Endodermal cell (in vitro differentiated cells): ENCODE results near the gene KIAA0930. TPM values are rescaled to one million over a fixed set of nuclear protein-coding genes. Genes with fewer than 3 reads are reported as not detected.
A peak's percentile ranks its signal among the peaks of the same experiment; 100 is the strongest.

Source experiments
- DNase-seq: peaks from one replicate; pipeline ENCODE4 v3.0.0-alpha.2; 2017
- H3K27ac ChIP-seq: 2 replicates; pipeline ENCODE4 v1.5.1; 2013; ENCODE audit warnings: mild to moderate bottlenecking, low read depth, low read length, moderate library complexity
- H3K27me3 ChIP-seq: 2 replicates; pipeline ENCODE4 v1.6.1; 2013; ENCODE audit warnings: mild to moderate bottlenecking, low read length, moderate library complexity; ENCODE audit not compliant: insufficient read depth, control insufficient read depth, poor library complexity, severe bottlenecking
- H3K36me3 ChIP-seq: 2 replicates; pipeline ENCODE4 v1.7.0; 2013; ENCODE audit warnings: mild to moderate bottlenecking, low read length, moderate library complexity; ENCODE audit not compliant: control insufficient read depth, insufficient read depth
- H3K4me1 ChIP-seq: one replicate; pipeline ENCODE4 v1.7.0; 2013; ENCODE audit warnings: low read length; ENCODE audit not compliant: control insufficient read depth, insufficient read depth
- H3K4me3 ChIP-seq: 2 replicates; pipeline ENCODE4 v1.5.1; 2013; ENCODE audit warnings: mild to moderate bottlenecking, low read length, moderate library complexity
- H3K9ac ChIP-seq: 2 replicates; pipeline ENCODE4 v1.6.1; 2013; ENCODE audit warnings: mild to moderate bottlenecking, low read length, moderate library complexity; ENCODE audit not compliant: poor library complexity, severe bottlenecking; ENCODE audit errors: extremely low read depth
- H3K9me3 ChIP-seq: 2 replicates; pipeline ENCODE4 v1.6.1; 2013; ENCODE audit warnings: mild to moderate bottlenecking, low read length, moderate library complexity; ENCODE audit not compliant: control insufficient read depth
- H3K27ac Mint-ChIP-seq: 2 replicates; pipeline ENCODE4 v1.8.0; 2020; ENCODE audit warnings: mixed read lengths
- H3K27me3 Mint-ChIP-seq: 2 replicates; pipeline ENCODE4 v1.8.0; 2021; ENCODE audit warnings: mild to moderate bottlenecking, mixed read lengths; ENCODE audit not compliant: insufficient read depth
- H3K36me3 Mint-ChIP-seq: 2 replicates; pipeline ENCODE4 v1.8.0; 2020; ENCODE audit warnings: low read depth, mixed read lengths
- H3K4me1 Mint-ChIP-seq: 2 replicates; pipeline ENCODE4 v1.8.0; 2020; ENCODE audit warnings: mixed read lengths
- H3K4me3 Mint-ChIP-seq: 2 replicates; pipeline ENCODE4 v1.8.0; 2020; ENCODE audit warnings: mild to moderate bottlenecking, moderate library complexity, mixed read lengths
- H3K9me3 Mint-ChIP-seq: 2 replicates; pipeline ENCODE4 v1.8.0; 2020; ENCODE audit warnings: mild to moderate bottlenecking, mixed read lengths
- WGBS, 2 experiments: methylation state at CpG; one replicate each; pipeline versions ENCODE4 v1.1.5 to v1.1.7; 2013; ENCODE audit warnings: missing lambda C conversion rate in 2 of 2, mixed read lengths in 1 of 2; ENCODE audit not compliant: insufficient coverage in 1 of 2, insufficient read length in 1 of 2; 5-methylcytosine and 5-hydroxymethylcytosine counted together
- total RNA-seq, 2 donors: library from RNA; stranded (reverse); fragmentation: NEBNext Ultra II Directional in 1 of 2; extraction: Animal tissue kit (Norgen Biotek cat#: 25700) in 1 of 2; gene quantifications; 2 replicates in 1 of 2; 3 replicates in 1 of 2; pipeline ENCODE4 v1.2.1, GENCODE V29; 2021
- TF ChIP-seq, protein P1 (sequence below): fragments of 200-600 bp; sonication (generic); conservative IDR thresholded peaks from 2 replicates; pipeline ENCODE4 v1.5.0; 2021; ENCODE audit warnings: antibody characterized with exemption, mild to moderate bottlenecking

The KIAA0930 gene
- total RNA-seq, 2 donors from 2014 or later = 36.2 to 47.8 TPM

DNA sequence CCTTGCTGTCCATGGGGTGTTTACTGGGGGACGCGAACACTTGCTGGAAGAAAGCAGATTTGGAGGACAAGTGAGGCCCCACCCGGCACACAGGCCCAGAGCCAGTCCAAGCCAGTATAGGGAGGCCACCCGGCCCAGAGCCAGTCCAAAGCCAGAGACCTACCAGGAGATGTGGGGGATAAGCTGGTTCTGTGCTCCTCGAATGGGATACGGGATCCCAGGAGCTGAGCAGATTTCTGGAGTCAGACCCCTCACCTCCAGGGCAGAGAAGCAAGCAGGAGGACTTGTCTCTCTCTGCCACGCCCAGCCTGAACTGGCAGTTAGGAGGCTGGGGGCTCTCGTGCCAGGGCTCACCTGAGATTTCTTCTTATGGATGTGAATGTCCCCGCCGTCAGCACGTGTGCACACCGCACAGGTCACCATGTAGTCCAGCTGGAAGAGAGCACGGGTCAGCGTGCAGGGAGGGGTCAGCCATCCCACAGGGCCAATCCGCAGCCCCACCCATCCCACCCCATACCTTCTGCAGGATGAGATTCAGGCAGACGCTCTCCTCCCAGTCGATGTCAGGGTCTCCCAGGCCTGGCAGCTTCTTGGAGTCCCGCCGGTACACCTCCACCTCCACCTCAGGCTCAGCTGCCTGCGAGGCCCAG is 35.3 kb downstream of the KIAA0930 start:
- peaks cover 7% of the 10 kb centered on the region for H3K36me3 Mint-ChIP-seq
- DNase-seq = peak; percentile 40
- Histone ChIP-seq H3K9me3 (no peaks in the 10 kb centered on the region), H3K4me1 (peaks cover 18% of the 10 kb centered on the region), H3K4me3 (no peak overlapping the region), H3K27me3 (no peaks in the 10 kb centered on the region), H3K36me3 (peaks cover 6% of the 10 kb centered on the region), H3K9ac (no peak overlapping the region), H3K27ac (no peak overlapping the region)
- H3K9me3 Mint-ChIP-seq = no peaks in the 10 kb centered on the region
- no peak overlapping the region for H3K4me3 Mint-ChIP-seq
- peaks cover 16% of the 10 kb centered on the region for H3K4me1 Mint-ChIP-seq
- H3K27me3 Mint-ChIP-seq = no peaks in the 10 kb centered on the region
- 95 to 97% methylated on average over 13 to 20 of the region's 20 CpGs for WGBS, 2 experiments
- TF ChIP-seq, protein P1, sequence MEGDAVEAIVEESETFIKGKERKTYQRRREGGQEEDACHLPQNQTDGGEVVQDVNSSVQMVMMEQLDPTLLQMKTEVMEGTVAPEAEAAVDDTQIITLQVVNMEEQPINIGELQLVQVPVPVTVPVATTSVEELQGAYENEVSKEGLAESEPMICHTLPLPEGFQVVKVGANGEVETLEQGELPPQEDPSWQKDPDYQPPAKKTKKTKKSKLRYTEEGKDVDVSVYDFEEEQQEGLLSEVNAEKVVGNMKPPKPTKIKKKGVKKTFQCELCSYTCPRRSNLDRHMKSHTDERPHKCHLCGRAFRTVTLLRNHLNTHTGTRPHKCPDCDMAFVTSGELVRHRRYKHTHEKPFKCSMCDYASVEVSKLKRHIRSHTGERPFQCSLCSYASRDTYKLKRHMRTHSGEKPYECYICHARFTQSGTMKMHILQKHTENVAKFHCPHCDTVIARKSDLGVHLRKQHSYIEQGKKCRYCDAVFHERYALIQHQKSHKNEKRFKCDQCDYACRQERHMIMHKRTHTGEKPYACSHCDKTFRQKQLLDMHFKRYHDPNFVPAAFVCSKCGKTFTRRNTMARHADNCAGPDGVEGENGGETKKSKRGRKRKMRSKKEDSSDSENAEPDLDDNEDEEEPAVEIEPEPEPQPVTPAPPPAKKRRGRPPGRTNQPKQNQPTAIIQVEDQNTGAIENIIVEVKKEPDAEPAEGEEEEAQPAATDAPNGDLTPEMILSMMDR = no peak
- no peak overlapping the region for H3K27ac Mint-ChIP-seq

DNA sequence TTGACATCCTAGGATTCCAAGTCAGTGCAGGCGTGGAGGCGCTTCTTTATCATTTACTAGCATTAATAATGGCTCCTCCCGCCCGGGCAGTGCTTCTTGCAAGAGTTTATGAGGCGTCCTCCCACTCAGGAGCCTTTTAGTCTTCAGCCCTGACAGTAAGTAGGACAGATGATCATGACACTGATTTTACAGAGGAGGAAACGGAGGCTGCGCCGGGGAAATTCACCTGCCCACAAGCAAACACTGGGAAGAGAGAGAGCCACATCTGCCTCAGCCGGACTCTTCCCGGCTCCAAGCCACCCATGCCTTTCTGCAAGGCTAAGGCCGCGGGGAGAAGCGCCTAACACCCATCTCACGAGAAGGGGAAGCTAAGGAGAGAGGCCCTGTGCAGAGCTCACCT is 35.9 kb downstream of the KIAA0930 start:
- H3K36me3 Mint-ChIP-seq = peaks cover 7% of the 10 kb centered on the region
- Histone ChIP-seq H3K27ac (no peak overlapping the region), H3K9ac (no peak overlapping the region), H3K36me3 (peaks cover 7% of the 10 kb centered on the region), H3K27me3 (no peaks in the 10 kb centered on the region), H3K9me3 (no peaks in the 10 kb centered on the region), H3K4me1 (peaks cover 18% of the 10 kb centered on the region), H3K4me3 (no peak overlapping the region)
- peak; percentile 30 for DNase-seq
- peaks cover 18% of the 10 kb centered on the region for H3K4me1 Mint-ChIP-seq
- TF ChIP-seq, protein P1 = no peak
- no peaks in the 10 kb centered on the region for H3K9me3 Mint-ChIP-seq
- H3K27ac Mint-ChIP-seq = no peak overlapping the region
- H3K4me3 Mint-ChIP-seq = no peak overlapping the region
- WGBS, 2 experiments = 92 to 93% methylated on average over 12 to 14 of the region's 14 CpGs
- H3K27me3 Mint-ChIP-seq = no peaks in the 10 kb centered on the region

DNA sequence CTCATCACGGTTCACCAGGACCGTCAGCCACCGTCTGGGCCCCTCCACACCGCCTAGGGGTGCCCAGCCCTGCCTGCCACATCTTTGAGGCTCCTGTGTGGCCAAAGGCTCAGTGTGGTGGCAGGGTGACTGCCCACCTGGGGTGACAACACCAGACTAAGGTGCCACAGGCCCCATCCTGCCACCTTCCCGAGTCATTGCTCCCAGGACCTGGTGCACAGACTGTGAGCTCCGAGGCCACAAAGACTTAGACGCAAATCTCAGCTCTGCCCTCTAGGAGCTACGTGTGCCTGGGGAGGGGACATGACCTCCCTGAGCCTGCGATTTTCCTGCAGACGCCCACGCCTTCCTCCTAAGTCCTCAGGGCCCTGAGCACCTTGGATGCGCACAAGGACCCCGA is 36.5 kb downstream of the KIAA0930 start:
- peaks cover 23% of the 10 kb centered on the region for H3K4me1 Mint-ChIP-seq
- no peak overlapping the region for H3K27ac ChIP-seq
- H3K4me3 Mint-ChIP-seq = no peak overlapping the region
- peaks cover 11% of the 10 kb centered on the region for H3K36me3 Mint-ChIP-seq
- H3K9me3 ChIP-seq = no peaks in the 10 kb centered on the region
- H3K27me3 Mint-ChIP-seq = no peaks in the 10 kb centered on the region
- H3K27me3 ChIP-seq = no peaks in the 10 kb centered on the region
- H3K9ac ChIP-seq = no peak overlapping the region
- H3K4me1 ChIP-seq = peaks cover 23% of the 10 kb centered on the region
- TF ChIP-seq, protein P1 = no peak
- H3K27ac Mint-ChIP-seq = peak overlapping the region; percentile 72
- peak; percentile 42 for DNase-seq
- H3K36me3 ChIP-seq = peaks cover 11% of the 10 kb centered on the region
- no peaks in the 10 kb centered on the region for H3K9me3 Mint-ChIP-seq
- WGBS, 2 experiments = 87 to 90% methylated on average over 12 to 13 of the region's 13 CpGs
- H3K4me3 ChIP-seq = no peak overlapping the region
